Testis (tissue), 2 donors: Measurements from ENCODE around the gene C22orf39.

Experiments
- CTCF ChIP-seq, 3 experiments: fragments of 450-650 bp in 2 of 3; fragments of 200-600 bp in 1 of 3; sonication (generic) in 1 of 3; IDR thresholded peaks; one replicate each; pipeline ENCODE4 v1.5.1; 2016 to 2019; ENCODE audit warnings: antibody characterized with exemption in 3 of 3, mild to moderate bottlenecking in 2 of 3, moderate library complexity in 1 of 3
- POLR2A ChIP-seq: fragments of 450-650 bp; IDR thresholded peaks from one replicate; pipeline ENCODE4 v1.6.1; 2017; ENCODE audit warnings: antibody characterized with exemption, mild to moderate bottlenecking, moderate library complexity

GRCh38 chr22:19478901-19479354 lies 31.4 kb upstream of the C22orf39 start, which contains the start of gene UFD1:
- TF ChIP-seq CTCF (IDR thresholded peaks at IDR 0.05) (no peak), POLR2A (no peak)
